GM10266 (cell line): Measurements from ENCODE around the gene ASMTL.
"Not testable (repeated sequence)": the region's sequence is repeated elsewhere in the genome, so short reads cannot be mapped to it uniquely, and the experiment has no call there.

Experiments
- DNase-seq: peaks from one replicate; pipeline ENCODE4 v3.0.0; 2012; ENCODE audit errors: extremely low spot score
- TF ChIP-seq, protein P1 (sequence below): IDR thresholded peaks from 2 replicates; pipeline ENCODE4 v1.5.1; 2012; ENCODE audit warnings: mild to moderate bottlenecking, low read depth; ENCODE audit not compliant: control insufficient read depth, insufficient read depth; ENCODE audit errors: missing control alignments

Gene ASMTL

GRCh38 chrX:1417921-1418771 lies 34.6 kb downstream of the ASMTL start:
- TF ChIP-seq, protein P1, sequence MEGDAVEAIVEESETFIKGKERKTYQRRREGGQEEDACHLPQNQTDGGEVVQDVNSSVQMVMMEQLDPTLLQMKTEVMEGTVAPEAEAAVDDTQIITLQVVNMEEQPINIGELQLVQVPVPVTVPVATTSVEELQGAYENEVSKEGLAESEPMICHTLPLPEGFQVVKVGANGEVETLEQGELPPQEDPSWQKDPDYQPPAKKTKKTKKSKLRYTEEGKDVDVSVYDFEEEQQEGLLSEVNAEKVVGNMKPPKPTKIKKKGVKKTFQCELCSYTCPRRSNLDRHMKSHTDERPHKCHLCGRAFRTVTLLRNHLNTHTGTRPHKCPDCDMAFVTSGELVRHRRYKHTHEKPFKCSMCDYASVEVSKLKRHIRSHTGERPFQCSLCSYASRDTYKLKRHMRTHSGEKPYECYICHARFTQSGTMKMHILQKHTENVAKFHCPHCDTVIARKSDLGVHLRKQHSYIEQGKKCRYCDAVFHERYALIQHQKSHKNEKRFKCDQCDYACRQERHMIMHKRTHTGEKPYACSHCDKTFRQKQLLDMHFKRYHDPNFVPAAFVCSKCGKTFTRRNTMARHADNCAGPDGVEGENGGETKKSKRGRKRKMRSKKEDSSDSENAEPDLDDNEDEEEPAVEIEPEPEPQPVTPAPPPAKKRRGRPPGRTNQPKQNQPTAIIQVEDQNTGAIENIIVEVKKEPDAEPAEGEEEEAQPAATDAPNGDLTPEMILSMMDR: no peak
- no peak for DNase-seq

- TF ChIP-seq, protein P1: no peak
- no peak for DNase-seq
These were observed 35.5 kb downstream of the ASMTL start for GRCh38 chrX:1416965-1417760.

DNA sequence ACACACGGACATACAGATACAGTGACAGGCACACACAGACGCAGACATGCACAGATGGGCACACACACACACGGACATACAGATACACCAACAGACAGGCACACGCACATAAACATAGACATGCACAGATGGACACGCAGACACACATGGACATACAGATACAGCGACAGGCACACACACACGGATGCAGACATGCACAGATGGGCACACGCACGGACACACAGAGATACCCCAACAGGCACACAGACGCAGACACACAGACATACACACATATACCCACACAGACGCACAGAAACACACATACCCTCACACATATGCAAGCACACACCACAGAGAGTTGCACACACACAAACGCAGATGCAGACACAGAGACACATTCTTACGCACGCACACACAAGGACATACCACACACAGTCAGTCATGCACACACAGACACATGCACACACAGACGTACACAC lies 36.4 kb downstream of the ASMTL start:
- TF ChIP-seq, protein P1: no peak

GRCh38 chrX:1412551-1413161 lies 40.1 kb downstream of the ASMTL start:
- TF ChIP-seq, protein P1: no peak
- no peak for DNase-seq

More for the DNA sequence above, 36.4 kb downstream of the ASMTL start:
- no peak for DNase-seq

- TF ChIP-seq, protein P1: no peak
- DNase-seq: no peak
These were observed 41.4 kb downstream of the ASMTL start for GRCh38 chrX:1411326-1411725.

- DNase-seq: no peak
- TF ChIP-seq, protein P1: no peak
These were observed 45.7 kb downstream of the ASMTL start for GRCh38 chrX:1407035-1407434.

GRCh38 chrX:1405769-1406168 lies 46.9 kb downstream of the ASMTL start:
- DNase-seq: not testable (repeated sequence)

DNA sequence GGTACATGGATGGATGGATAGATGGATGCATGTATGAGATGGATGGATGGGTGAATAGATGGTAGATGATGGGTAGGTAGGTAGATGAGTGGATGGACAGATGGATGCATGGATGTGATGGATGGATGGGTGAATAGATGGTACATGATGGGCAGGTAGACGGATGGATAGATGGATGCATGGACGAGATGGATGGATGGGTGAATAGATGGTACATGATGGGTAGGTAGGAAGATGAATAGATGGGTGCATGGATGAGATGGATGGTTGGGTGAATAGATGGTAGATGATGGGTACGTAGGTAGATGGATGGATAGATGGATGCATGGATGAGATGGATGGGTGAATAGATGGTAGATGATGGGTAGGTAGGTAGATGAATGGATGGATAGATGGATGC lies 48.8 kb downstream of the ASMTL start:
- not testable (repeated sequence) for DNase-seq
